Esophagus squamous epithelium (tissue), 4 donors: Measurements from ENCODE around the gene PRKCE.

Source experiments
- CTCF ChIP-seq, 6 experiments: fragments of 450-650 bp in 4 of 6; fragments of 200-600 bp in 2 of 6; sonication (generic) in 2 of 6; IDR thresholded peaks; one replicate each; pipeline ENCODE4 v1.5.1; 2016 to 2019; ENCODE audit warnings: antibody characterized with exemption in 6 of 6, mild to moderate bottlenecking in 4 of 6, moderate library complexity in 4 of 6
- POLR2A ChIP-seq, 4 donors: fragments of 450-650 bp; IDR thresholded peaks; one replicate each; pipeline ENCODE4 v1.6.1; 2017; ENCODE audit warnings: antibody characterized with exemption in 4 of 4, mild to moderate bottlenecking in 4 of 4, moderate library complexity in 3 of 4

DNA sequence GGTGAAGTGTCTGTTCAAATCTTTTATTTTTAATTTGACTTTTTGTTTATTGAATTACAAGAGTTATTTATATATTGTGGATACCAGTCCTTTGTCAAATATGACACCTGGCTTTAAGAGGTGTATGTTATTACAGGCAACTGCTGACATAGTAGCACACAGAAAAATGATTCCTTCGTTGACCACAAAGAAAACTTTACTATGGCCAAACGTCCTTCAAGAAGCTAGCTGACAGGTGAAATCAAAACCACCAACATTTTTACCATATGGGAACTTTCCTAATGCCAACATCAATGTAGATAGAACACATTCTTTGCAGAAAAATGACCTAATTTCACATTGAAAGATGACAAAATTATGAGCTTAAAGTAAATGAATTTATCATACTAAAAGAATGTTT lies 34.0 kb upstream of the PRKCE start:
- TF ChIP-seq POLR2A (IDR thresholded peaks at IDR 0.05): no peak
- TF ChIP-seq CTCF (IDR thresholded peaks at IDR 0.05): no peak
